Midbrain (tissue), 1 donor: Measurements from ENCODE around the gene CRYZL1.
A peak's percentile ranks its signal among the peaks of the same experiment; 100 is the strongest.

Source experiments
- DNase-seq: peaks from one replicate; lab custom pipeline; 2025; lab: John Stamatoyannopoulos, UW

The CRYZL1 gene

DNA sequence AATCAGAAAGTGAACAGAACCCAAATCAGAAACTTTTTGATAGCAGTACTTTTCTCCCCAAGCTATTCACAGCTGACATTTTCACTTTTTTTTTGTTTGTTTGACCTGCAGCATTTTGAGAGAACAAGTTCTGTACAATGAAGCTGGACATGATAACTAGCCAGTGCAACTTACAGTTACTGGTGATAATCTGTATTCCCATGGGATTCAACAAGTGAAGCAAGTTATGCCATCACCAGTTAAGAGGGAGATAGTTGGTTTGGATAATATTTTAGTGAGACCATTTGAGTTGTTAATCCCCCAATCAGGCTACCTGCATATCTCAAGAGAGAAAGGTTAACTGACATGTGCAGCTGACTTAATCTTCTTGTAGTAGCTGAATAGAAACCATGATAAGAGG, 80.6 kb downstream of the CRYZL1 start:
- no peak for DNase-seq

DNA sequence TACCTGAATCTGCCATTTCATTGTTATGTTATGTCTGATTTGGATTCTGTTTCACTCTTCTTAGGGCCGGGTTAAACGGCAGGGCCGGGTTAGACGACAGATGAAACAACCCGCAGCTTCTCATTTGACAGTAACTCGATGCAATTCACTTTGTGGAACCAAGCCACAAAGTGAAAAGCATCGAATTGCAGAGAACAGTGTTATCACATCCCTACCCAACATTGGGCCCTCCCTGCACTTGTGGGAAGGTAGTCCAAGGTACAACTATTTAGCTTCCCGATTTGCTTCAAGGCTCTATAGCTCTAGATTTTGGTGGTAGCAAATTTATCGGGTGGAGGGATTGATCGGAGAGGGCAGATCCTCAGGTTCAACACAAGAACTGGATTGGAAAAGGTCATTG, 81.7 kb downstream of the CRYZL1 start:
- DNase-seq, result no peak

DNA sequence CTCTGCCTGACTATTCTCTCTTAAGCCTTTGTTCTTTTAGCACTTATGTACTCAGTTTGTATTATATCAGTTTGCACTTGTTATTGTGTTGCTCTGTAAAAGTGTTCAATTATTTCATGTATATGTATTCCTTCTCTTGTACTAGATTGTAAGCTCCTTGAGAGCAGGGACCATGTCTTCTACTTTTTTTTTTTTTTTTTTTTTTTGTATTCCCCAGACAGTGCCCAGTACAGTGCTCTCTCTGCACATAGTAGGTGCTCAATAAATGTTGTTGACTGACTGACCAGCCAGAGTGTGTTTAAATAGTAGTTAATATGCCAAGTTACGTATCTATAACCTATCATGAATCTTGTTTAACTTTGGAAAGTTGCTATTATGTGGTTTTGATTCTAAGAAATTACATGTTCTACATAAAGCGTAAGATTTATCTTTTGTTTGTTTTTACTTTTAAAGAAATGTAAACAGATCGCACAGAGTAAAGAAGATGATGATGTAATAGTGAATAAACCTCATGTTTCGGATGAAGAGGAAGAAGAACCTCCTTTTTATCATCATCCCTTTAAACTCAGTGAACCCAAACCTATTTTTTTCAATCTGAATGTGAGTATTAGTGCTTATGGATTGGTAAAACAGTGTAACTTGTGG, 82.6 kb downstream of the CRYZL1 start:
- DNase-seq, result no peak

DNA sequence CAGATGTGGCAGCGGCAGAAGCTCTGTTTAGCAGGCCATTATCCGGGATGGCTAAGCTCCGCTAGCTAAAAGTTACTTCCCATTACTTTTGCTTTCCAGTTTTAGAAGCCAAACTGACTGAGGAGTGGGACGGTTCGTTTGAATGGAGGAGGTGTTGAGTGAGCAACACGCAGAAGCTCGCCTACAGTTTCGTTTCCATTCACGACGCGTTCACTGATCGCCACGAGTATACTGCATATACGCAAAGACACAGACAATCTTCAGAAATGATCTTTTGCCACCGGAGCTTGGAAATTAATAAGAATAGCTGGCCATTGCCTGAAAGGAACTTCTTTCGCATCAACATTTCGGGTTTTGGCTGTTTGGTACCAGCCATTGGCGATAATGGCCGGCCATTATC, 84.1 kb downstream of the CRYZL1 start:
- no peak for DNase-seq

DNA sequence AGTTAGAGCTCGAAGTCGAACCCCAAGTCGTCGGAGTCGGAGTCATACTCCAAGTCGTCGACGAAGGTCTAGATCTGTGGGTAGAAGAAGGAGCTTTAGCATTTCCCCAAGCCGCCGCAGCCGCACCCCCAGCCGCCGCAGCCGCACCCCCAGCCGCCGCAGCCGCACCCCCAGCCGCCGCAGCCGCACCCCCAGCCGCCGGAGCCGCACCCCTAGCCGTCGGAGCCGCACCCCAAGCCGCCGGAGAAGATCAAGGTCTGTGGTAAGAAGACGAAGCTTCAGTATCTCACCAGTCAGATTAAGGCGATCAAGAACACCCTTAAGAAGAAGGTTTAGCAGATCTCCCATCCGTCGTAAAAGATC, 86.6 kb downstream of the CRYZL1 start:
- DNase-seq, result no peak

DNA sequence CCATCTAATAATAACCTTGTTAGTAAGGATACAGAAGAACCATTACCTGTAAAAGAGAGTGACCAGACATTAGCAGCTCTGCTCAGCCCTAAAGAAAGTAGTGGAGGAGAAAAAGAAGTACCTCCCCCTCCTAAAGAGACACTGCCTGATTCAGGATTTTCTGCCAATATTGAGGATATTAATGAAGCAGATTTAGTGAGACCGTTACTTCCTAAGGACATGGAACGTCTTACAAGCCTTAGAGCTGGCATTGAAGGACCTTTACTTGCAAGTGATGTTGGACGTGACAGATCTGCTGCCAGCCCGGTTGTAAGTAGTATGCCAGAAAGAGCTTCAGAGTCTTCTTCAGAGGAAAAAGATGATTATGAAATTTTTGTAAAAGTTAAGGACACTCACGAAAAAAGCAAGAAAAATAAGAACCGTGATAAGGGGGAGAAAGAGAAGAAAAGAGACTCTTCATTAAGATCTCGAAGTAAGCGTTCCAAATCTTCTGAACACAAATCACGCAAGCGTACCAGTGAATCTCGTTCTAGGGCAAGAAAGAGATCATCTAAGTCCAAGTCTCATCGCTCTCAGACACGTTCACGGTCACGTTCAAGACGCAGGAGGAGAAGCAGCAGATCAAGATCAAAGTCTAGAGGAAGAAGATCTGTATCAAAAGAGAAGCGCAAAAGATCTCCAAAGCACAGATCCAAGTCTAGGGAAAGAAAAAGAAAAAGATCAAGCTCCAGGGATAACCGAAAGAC, 87.1 kb downstream of the CRYZL1 start:
- DNase-seq, result no peak

DNA sequence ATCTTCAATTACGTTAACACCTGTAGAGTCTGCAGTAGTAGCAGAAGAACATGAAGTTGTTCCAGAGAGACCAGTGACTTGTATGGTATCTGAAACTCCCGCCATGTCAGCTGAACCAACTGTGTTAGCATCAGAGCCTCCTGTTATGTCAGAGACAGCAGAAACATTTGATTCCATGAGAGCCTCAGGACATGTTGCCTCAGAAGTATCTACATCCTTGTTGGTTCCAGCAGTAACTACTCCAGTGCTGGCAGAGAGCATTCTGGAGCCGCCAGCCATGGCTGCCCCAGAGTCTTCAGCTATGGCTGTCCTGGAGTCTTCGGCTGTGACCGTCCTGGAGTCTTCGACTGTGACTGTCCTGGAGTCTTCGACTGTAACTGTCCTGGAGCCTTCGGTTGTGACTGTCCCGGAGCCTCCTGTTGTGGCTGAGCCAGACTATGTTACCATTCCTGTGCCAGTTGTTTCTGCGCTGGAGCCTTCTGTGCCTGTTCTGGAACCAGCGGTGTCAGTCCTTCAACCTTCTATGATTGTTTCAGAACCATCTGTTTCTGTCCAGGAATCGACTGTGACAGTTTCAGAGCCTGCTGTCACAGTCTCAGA, 88.4 kb downstream of the CRYZL1 start:
- DNase-seq, result no peak

DNA sequence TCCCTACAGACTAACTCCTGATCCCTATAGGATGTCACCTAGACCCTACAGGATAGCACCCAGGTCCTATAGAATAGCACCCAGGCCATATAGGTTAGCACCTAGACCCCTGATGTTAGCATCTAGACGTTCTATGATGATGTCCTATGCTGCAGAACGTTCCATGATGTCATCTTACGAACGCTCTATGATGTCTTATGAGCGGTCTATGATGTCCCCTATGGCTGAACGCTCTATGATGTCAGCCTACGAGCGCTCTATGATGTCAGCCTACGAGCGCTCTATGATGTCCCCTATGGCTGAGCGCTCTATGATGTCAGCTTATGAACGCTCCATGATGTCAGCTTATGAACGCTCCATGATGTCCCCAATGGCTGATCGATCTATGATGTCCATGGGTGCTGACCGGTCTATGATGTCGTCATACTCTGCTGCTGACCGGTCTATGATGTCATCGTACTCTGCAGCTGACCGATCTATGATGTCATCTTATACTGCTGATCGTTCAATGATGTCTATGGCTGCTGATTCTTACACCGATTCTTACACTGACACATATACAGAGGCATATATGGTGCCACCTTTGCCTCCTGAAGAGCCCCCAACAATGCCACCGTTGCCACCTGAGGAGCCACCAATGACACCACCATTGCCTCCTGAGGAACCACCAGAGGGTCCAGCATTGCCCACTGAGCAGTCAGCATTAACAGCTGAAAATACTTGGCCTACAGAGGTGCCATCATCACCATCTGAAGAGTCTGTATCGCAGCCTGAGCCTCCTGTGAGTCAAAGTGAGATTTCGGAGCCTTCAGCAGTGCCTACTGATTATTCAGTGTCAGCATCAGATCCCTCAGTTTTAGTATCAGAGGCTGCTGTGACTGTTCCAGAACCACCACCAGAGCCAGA, 89.2 kb downstream of the CRYZL1 start:
- DNase-seq, result no peak

DNA sequence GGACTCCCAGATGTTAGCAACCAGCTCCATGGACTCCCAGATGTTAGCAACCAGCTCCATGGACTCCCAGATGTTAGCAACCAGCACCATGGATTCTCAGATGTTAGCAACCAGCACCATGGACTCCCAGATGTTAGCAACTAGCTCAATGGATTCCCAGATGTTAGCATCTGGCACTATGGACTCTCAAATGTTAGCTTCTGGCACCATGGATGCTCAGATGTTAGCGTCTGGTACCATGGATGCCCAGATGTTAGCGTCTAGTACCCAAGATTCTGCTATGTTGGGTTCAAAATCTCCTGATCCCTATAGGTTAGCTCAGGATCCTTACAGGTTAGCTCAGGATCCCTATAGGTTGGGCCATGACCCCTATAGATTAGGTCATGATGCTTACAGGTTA, 89.9 kb downstream of the CRYZL1 start:
- no peak for DNase-seq

DNA sequence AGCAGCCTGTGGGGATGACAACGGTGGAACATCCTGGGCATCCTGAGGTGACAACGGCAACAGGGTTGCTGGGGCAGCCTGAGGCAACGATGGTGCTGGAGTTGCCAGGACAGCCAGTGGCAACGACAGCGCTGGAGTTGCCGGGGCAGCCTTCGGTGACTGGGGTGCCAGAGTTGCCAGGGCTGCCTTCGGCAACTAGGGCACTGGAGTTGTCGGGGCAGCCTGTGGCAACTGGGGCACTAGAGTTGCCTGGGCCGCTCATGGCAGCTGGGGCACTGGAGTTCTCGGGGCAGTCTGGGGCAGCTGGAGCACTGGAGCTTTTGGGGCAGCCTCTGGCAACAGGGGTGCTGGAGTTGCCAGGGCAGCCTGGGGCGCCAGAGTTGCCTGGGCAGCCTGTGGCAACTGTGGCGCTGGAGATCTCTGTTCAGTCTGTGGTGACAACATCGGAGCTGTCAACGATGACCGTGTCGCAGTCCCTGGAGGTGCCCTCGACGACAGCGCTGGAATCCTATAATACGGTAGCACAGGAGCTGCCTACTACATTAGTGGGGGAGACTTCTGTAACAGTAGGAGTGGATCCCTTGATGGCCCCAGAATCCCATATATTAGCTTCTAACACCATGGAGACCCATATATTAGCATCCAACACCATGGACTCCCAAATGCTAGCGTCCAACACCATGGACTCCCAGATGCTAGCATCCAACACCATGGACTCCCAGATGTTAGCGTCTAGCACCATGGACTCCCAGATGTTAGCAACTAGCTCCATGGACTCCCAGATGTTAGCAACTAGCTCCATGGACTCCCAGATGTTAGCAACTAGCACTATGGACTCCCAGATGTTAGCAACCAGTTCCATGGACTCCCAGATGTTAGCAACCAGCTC, 90.5 kb downstream of the CRYZL1 start:
- no peak for DNase-seq

DNA sequence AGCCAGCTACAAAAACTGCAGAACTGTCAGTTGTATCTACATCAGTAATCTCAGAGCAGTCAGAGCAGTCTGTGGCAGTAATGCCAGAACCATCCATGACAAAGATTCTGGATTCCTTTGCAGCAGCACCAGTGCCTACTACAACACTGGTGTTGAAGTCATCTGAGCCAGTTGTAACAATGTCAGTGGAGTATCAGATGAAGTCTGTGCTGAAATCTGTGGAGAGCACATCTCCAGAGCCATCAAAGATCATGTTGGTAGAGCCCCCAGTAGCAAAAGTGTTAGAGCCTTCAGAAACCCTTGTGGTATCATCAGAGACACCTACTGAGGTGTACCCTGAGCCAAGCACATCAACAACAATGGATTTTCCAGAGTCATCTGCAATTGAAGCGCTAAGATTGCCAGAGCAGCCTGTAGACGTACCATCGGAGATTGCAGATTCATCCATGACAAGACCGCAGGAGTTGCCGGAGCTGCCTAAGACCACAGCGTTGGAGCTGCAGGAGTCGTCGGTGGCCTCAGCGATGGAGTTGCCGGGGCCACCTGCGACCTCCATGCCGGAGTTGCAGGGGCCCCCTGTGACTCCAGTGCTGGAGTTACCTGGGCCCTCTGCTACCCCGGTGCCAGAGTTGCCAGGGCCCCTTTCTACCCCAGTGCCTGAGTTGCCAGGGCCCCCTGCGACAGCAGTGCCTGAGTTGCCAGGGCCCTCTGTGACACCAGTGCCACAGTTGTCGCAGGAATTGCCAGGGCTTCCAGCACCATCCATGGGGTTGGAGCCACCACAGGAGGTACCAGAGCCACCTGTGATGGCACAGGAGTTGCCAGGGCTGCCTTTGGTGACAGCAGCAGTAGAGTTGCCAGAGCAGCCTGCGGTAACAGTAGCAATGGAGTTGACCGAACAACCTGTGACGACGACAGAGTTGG, 91.4 kb downstream of the CRYZL1 start:
- no peak for DNase-seq

DNA sequence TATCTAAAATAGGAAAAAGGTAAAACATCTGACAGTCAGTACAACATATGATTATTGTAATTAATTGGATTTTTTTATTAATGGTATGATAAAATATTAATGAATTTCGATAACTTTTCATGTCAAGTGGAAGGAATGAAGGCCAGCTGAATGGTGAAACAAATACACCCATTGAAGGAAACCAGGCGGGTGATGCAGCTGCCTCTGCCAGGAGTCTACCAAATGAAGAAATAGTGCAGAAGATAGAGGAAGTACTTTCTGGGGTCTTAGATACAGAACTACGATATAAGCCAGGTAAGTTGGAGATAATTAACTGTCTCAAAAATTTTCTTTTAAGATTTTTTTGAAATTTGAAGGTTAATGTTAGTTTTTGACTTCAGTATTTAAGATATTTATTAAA, 95.5 kb downstream of the CRYZL1 start:
- DNase-seq, result no peak

DNA sequence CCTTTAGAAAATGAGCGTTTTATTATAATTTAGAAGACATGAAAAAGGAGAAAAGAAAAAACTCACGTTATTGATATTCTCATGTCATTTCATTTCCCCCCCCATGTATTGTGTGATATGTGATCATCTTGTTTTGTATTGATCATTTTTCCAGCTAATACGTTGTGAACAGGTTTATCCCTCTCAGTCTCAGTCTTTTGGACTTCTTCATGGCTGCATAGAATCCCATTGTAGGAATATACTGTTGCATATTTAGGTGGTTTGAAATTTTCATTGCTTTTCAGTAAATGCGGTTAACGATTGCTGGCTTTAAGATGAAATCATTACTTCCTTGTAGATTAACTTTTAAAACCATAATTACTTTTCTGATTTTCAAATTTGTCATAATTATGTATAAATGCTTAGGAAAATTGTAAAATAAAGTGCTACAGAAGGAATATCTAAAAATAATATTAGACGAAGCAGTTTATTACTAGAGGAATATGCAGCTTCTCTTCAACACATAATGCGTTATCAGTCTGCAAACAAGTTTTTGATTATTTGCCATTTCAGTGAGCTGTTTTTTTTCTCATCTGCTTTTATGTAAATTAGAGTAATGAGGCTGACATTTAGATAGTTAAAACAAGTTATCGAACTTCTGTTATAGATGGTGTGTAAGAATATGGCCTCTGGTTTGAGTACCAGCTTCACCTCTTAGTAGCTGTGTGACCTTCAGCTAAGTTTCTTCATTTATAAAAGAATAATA, 96.9 kb downstream of the CRYZL1 start:
- no peak for DNase-seq

DNA sequence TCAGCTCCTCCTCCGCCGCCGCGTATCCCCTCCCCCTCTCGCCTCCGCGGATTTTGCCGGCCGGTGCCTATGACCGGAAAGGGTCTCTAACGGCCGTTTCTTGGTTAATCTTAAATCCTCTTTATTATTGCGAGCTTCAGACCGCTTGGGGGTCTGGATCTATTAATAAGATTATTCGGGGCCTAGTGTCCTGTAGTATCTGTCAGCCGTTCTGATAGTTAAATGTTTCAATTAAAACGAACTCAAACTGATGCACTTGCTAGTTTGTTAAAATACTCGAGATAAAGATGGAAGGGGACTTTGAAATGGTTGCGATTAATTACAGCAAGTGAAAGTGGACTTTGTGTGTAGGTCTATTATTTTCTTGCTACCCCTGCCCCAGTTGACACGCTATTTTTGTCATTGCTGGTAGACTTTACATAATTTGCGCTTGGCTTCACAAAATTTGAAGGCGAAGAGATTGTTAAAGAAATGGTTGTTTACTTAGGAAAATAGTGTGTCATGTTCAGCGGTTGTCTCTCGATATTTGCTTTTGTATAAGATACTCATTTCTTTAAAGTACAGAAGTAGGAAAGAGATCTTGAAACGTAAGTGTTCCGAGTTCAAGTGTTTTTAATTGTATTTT, 97.9 kb downstream of the CRYZL1 start:
- DNase-seq, result no peak

DNA sequence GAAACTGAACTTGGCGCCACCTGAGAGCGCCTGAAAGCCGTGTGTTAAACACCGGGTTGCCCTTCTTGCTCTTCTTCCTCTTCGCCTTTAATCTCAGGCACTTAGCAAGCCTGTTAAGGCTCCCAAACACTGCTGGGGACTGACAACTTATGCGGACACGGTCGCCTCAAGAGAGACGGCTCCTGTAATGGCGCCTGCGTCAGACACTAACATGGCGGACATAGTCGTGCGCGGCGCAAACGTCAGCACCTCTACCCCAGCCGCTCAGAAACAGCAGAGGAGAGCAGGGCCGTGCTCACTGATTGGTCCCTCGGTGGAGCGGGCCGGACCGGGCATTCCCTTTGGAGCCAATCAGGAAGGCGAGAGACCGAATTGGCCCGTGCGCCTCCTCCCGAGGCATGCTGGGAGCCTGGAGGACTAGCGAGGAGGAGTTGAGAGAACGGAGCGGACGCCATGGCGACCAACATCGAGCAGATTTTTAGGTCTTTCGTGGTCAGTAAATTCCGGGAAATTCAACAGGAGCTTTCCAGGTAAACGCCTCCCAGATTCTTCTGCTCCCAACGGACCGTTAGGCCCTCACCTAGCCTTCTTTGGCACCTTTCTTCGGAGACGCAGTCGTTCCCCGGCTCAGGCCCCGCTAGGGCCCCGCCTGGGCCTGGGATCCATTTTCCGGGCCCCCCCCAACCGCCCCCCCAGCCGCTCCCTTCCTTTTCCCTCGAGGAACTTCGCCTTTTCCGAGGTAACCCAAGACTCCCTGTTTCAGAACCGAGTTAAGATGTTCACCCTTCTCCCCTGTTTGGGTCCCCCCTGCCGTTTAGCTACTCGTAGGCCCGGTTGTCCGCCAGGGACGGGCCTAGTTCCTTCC, 98.7 kb downstream of the CRYZL1 start, which contains the start of gene SON:
Gene SON (plus strand): TSS at position 399 of the 865 bp plus-strand sequence. CDS start 55 bp downstream, at position 454.
- DNase-seq, result peak; percentile 99

DNA sequence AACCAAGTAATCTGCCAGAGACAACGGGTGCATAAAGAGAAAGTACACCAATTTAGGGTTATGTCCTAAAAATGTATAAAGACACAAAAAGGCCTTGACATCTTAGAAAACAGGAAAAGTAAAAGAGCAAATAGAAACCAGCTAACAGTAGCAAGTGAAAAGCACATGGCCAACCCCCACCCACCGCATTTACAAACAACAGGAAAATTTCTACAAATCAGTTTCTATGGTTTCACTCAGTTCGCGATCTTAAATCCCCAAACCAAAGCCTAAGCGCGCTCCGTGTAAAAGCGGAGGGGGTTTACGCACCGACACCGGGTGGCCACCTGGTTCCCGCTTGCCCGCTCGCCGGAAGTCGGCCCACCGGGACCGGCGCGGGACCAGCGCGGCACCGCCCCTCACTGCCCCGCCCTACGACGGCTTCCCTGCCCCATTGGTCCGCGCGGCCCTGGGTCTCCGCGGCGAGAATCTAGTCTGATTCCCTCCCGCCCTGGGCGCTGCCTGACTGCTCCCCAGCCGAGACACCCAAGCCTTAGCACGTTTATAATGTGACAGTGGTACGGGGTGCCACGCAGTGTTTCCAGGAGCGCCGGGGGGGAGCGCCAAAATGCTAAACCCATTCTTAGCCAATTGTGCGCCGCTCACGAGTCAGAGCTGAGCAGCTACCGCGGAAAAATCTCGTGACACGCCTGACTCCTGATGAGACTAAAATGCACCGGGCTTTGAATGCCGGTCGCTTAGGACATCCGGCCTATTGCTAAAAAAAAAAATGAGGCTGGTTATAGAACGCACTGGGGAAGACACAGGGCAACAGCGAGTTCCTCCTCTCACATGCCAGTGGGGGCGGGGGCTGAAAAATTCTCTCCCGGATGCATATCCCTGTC, 99.5 kb downstream of the CRYZL1 start, which contains the start of gene GART:
Gene GART (minus strand): TSS at position 362 of the 884 bp plus-strand sequence. CDS start 2,802 bp downstream, outside the sequence.
- DNase-seq, result peak; percentile 81
